Left cardiac atrium (tissue), 4 donors: Measurements from ENCODE around the gene SSC5D. TPM values are rescaled to one million over a fixed set of nuclear protein-coding genes. Genes with fewer than 3 reads are reported as not detected.
A peak's percentile ranks its signal among the peaks of the same experiment; 100 is the strongest.

ENCODE experiments used
- ATAC-seq, 2 donors: fragments of 200-7000 bp; cut with Tn5 transposase; one replicate each; pipeline ENCODE4 v1.9.1; 2020; ENCODE audit warnings: mild to moderate bottlenecking in 2 of 2, moderate library complexity in 2 of 2
- DNase-seq: peaks from one replicate; pipeline ENCODE4 v3.0.0-alpha.2; 2020
- intact Hi-C, 2 donors: fragments of 100-400 bp; cut with DNase I; formaldehyde crosslinking; loops; one replicate each; pipeline versions ENCODE4 v1.14.1 to v1.15.1; 2022 to 2023
- total RNA-seq, 2 donors: library from RNA; stranded (reverse); fragmentation: NEBNext Ultra II Directional; extraction: Animal tissue kit (Norgen Biotek cat#: 25700); gene quantifications; one replicate each; pipeline ENCODE4 v1.2.1, GENCODE V29; 2021
- donor health status: DM: no; HTN: yes; CAD: no.
- donor health status: DM: no; HTN: yes; CAD: no; lungs with severe emphysema.
- donor health status: DM: yes; HTN: yes; CAD: no.
- donor health status: Dilated cardiomyopathy.

Gene SSC5D
- total RNA-seq, 2 donors from 2014 or later: 5.7 to 6.7 TPM

DNA sequence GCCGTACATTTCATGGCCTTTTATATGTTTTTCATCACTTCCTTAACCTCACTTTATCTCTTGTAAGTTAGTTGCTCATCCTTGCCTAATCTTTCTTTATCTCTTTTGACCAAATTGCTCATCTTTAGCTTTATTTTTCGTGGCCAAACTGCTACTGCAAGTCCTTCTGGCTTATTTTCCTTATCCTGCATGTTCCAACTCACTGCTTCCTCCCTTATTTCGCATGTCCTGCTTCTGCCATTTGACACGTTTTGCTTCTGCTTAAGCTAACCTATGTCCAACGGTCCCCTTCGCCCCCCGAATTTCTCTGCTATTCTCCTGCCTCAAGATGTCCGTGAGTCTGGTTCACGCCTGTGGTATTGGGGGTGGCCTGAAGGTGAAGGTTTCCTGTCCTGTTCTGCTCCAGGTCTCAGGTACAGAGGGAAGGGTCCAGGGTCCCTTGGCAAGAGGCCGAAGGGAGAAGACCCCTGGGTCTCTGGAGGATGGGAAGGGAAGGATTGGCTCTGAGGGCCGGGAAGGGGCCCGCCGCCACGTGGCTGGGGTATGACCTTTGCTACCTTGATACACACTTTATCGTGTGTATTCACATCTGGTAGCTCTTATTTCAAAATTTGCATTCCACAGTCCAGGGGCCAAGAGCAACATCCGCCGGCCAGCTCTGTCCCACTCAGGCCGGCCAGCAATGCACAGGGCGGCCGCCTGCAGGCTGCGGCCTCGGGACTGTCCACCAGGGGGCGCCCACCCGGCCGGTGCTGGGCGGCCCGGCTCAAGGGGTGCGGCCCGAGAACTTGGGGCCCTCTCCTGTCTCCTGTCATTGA, 20.8 kb upstream of the SSC5D start:
- peak; percentile 79 for DNase-seq
- peak; percentile 90 to 94 for ATAC-seq

GRCh38 chr19:55468054-55468393, 20.2 kb upstream of the SSC5D start:
- ATAC-seq (no peak), DNase-seq (no peak)
- intact Hi-C loops: loop anchor here in 1 of 2 donors (5.0 kb wide), 1 partner anchor 34 kb away; no protein-coding TSS in a partner anchor

More for the DNA sequence above, 20.8 kb upstream of the SSC5D start:
- intact Hi-C loops: loop anchor here (2.0 to 5.0 kb wide), 2 partner anchors 35 to 37 kb away; no protein-coding TSS in a partner anchor

DNA sequence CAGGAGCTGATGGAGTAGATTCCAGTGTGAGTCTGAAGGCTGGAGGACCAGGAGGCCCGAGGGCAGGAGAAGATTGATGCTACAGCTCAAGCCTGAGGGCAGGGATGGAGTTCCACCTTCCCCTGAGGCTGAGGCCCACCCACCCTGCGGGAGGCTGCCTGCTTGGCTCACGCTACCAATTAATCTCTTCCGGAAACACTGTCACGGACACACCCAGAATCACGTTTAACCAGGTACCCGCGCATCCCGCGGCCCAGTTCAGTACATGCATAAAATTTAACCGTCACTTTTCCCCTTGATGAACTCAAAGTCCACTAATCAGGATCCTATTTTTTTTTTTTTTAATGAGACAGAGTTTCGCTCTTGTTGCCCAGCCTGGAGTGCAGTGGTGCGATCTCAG, 17.0 kb upstream of the SSC5D start:
- DNase-seq (no peak), ATAC-seq (no peak)
- intact Hi-C loops: no loop called here

- ATAC-seq (no peak), DNase-seq (no peak)
- intact Hi-C loops: no loop called here
These were observed 15.8 kb upstream of the SSC5D start for GRCh38 chr19:55472463-55472862.

DNA sequence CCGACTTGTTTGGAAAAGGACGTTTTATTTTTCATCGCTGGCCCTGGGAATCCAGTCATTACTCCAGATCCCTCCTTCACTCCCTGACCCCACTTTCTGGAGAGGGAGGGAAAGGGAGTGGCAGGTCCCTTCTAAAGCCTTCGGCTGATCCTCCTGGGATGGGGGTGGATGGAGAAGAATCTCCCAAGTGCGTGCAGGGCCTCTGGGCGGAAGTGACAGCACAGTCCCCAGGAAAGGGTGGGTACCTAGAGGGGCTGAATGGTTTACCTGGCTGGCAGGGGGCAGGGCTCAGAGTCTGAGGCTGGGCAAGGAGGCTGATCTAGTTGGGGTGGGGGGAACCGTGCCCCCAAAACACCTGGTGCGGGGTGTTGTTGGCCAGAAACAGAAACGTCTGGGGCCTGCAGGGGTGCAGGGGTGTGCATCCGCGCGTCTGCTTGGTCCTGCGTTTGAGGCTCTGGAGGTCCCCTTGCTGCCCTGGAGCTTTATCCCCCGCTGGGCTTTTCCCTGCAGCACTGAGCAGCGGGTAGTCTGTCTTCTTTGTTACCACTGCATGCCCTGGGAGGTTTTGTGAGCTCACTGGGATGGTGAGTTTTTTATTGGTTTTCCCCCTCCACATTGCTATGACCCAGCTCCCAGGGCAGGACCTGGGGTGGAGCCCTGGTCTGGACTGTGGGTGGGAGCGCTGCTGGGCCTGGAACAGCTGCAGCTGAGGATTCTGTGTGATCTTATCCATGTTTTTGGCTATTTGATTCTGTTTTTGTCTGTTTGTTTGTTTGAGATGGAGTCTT, 14.8 kb upstream of the SSC5D start:
- no peak for ATAC-seq
- intact Hi-C loops: no loop called here
- DNase-seq: no peak

DNA sequence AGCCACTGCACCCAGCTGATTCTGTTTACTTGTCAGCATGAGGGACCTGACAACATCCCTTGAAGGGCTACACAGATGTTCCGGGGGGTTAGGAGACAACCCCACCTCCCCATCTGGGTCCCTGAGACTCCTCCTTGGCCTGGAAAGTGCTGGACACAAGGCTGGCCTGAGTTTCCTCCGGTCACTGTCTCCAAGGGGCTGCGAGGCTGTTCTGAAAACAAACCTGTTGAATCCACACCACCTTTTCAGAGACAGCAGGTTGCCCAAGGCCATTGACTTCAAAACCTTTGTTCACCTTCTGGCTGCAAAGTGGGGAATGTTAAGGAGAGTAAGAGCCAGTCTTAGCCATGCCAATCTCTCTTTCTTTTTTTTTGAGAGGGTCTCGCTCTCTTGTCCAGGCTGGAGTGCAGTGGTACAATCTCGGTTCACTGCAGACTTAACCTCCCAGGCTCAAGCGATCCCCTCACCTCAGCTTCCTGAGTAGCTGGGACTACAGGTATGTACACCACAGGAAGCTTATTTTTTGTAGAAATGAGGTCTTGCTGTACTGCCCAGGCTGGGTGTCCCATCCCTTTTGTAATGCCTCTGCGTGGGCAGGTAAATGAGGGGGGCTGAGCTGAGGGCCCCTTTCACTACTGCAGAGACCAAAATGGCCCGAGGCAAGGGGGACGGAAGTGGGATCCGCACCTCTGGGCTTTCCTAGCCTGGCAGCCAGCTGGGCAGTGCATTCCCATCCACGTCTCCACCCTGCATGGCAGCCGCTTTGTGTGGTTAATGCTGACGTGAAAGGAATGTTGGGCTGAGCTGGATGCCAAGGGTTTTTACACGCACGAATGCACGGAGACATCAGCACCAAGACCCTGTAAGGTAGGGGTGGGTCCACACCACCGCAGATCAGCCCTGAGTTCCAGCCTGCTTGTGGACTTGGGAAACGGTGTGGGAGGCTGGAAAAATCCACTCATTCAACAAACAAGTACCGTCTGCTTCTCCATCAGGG, 13.7 kb upstream of the SSC5D start:
- ATAC-seq (no peak), DNase-seq (no peak)
- intact Hi-C loops: no loop called here

GRCh38 chr19:55476100-55476775, 12.0 kb upstream of the SSC5D start, which contains the start of gene ZNF628:
Gene ZNF628 (plus strand): TSS chr19:55476617. CDS start chr19:55479911, 3,294 bp downstream.
- ATAC-seq (peak; percentile 97 to 98), DNase-seq (peak; percentile 100)
- intact Hi-C loops: no loop called here

- DNase-seq: no peak
- ATAC-seq: no peak
- intact Hi-C loops: no loop called here
These were observed 10.3 kb upstream of the SSC5D start for GRCh38 chr19:55477905-55478304.

GRCh38 chr19:55478364-55478763, 9.9 kb upstream of the SSC5D start:
- ATAC-seq (no peak), DNase-seq (no peak)
- intact Hi-C loops: no loop called here

- intact Hi-C loops: no loop called here
- DNase-seq (no peak), ATAC-seq (no peak)
These were observed 9.2 kb upstream of the SSC5D start for GRCh38 chr19:55479045-55479444.

- intact Hi-C loops: no loop called here
- DNase-seq: no peak
These were observed 8.6 kb upstream of the SSC5D start for GRCh38 chr19:55479451-55480230.

GRCh38 chr19:55481148-55481793, 7.0 kb upstream of the SSC5D start:
- ATAC-seq: no peak
- no peak for DNase-seq
- intact Hi-C loops: no loop called here

More at GRCh38 chr19:55479451-55480230, 8.6 kb upstream of the SSC5D start:
- no peak for ATAC-seq

DNA sequence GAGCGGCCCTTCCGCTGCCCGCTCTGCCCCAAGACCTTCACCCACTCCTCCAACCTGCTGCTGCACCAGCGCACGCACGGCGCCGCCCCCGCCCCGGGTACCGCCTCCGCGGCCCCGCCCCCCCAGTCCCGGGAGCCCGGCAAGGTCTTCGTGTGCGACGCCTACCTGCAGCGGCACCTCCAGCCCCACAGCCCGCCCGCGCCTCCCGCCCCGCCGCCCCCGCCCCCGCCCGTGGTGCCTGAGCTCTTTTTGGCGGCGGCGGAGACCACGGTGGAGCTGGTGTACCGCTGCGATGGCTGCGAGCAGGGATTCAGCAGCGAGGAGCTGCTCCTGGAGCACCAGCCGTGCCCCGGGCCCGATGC, 6.5 kb upstream of the SSC5D start:
- DNase-seq: no peak
- no peak for ATAC-seq
- intact Hi-C loops: no loop called here

DNA sequence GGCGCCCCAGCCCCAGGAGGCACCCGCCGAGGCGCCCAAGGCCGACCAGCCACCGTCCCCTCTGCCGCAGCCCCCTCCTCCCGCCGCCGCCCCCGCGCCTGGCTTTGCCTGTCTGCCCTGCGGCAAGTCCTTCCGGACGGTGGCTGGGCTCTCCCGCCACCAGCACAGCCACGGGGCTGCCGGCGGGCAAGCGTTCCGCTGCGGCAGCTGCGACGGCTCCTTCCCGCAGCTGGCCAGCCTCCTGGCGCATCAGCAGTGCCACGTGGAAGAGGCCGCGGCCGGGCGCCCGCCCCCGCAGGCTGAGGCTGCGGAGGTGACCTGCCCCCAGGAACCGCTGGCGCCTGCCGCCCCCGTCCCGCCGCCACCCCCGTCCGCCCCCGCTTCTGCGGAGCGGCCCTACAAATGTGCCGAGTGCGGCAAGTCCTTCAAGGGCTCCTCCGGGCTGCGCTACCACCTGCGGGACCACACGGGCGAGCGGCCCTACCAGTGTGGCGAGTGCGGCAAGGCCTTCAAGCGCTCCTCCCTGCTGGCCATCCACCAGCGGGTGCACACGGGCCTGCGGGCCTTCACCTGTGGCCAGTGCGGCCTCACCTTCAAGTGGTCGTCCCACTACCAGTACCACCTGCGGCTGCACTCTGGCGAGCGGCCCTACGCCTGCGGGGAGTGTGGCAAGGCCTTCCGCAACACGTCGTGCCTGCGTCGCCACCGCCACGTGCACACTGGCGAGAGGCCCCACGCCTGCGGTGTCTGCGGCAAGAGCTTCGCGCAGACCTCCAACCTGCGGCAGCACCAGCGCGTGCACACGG, 5.9 kb upstream of the SSC5D start:
- intact Hi-C loops: no loop called here
- no peak for DNase-seq

GRCh38 chr19:55482967-55483705, 5.1 kb upstream of the SSC5D start:
- DNase-seq (no peak), ATAC-seq (no peak)
- intact Hi-C loops: no loop called here

More for the DNA sequence above, 5.9 kb upstream of the SSC5D start:
- ATAC-seq: no peak
